ENCODE measurements around the gene SLC2A4RG. TPM values are rescaled to one million over a fixed set of nuclear protein-coding genes. Genes with fewer than 3 reads are reported as not detected.

SLC2A4RG gene
- total and polyA plus RNA-seq, 2 of the 13 experiments (the other 11 are each of a cell fraction or from before 2014, with no cell fraction given) = 91.4 to 95.9 TPM

DNA sequence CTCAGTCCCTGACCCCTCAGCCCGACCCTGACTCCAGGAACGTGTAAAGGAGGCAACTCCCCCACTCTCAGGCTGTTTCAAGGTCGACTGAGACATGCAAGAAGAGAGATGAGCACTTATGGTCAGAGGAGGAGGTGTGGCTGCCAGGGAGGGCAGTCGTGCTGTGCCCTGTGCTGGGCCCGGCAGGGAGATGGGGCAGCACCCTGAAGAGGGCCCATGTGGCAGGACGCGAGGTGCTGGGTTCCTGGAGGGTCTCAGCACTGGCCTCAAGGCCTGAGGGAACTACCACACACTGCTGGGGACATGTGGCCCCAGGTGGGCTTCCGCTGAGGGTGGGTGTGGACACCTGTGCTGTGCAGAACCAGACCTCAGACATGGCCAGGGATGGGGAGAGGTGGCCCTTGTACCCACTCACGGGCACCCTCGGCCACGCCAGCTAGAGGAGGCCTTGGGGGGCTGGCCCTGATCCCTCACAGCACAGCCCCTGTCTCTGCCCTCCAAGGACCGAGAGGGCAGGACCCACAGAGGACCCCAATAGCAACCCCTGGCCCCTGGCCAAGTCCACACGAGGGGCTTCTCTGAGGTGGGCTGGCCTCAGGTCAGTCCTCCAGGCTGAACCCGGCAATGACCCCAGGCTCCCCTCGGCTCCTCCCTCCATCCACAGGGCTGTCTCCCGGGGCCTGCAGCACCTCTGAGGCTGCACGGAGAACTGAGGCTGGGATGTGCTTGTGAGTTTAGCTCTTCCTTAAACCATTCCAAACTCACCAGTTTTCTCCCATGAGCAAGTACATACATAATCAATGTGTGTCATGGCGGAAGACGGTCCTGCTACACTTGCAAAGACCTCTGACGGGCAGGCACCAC, 8.7 kb downstream of the SLC2A4RG start (continued):
- TF ChIP-seq ZNF607 (CRISPR knock-in tag; IDR thresholded peaks at IDR 0.05; ENCODE audit: borderline replicate concordance) (no peak), SIX4 (CRISPR knock-in tag; IDR thresholded peaks at IDR 0.05) (no peak), SMYD3 (CRISPR knock-in tag; IDR thresholded peaks at IDR 0.05) (no peak), ZNF772 (CRISPR knock-in tag; IDR thresholded peaks at IDR 0.05) (peak; percentile 56; the same call in 1 of the 2 replicates), MED13 (CRISPR knock-in tag; IDR thresholded peaks at IDR 0.05) (no peak), KLF15 (CRISPR knock-in tag; IDR thresholded peaks at IDR 0.05; ENCODE audit: borderline replicate concordance) (no peak), FOXA3 (CRISPR knock-in tag; IDR thresholded peaks at IDR 0.05) (no peak), ZNF101 (CRISPR knock-in tag; IDR thresholded peaks at IDR 0.05; ENCODE audit: borderline replicate concordance, low read depth) (no peak), ZNF121 (CRISPR knock-in tag; IDR thresholded peaks at IDR 0.05) (no peak), FOXK2 (IDR thresholded peaks at IDR 0.05) (no peak), ZNF282 (IDR thresholded peaks at IDR 0.05; ENCODE audit: partially characterized antibody) (no peak), ELF3 (CRISPR knock-in tag; IDR thresholded peaks at IDR 0.05) (no peak), CBFB (CRISPR knock-in tag; IDR thresholded peaks at IDR 0.05) (no peak), SRSF4 (IDR thresholded peaks at IDR 0.05; ENCODE audit: low read depth, low read length, poor library complexity, severe bottlenecking) (no peak), MTA1 (CRISPR knock-in tag; IDR thresholded peaks at IDR 0.05; ENCODE audit: borderline replicate concordance) (no peak), CAMTA2 (CRISPR knock-in tag; IDR thresholded peaks at IDR 0.05; ENCODE audit: borderline replicate concordance) (no peak), ZNF296 (CRISPR knock-in tag; conservative IDR thresholded peaks at IDR 0.05) (no peak), ZNF562 (CRISPR knock-in tag; IDR thresholded peaks at IDR 0.05; ENCODE audit: borderline replicate concordance) (no peak), ZNF660 (CRISPR knock-in tag; IDR thresholded peaks at IDR 0.05; ENCODE audit: borderline replicate concordance, low read depth) (no peak), POLR2A (IDR thresholded peaks at IDR 0.05; ENCODE audit: insufficient read depth in 1 of 2, low read depth in 2 of 2, low read length in 2 of 2) (no peak; a peak in 1 of 4 replicates), ZNF317 (CRISPR knock-in tag; IDR thresholded peaks at IDR 0.05) (no peak), ZNF781 (CRISPR knock-in tag; IDR thresholded peaks at IDR 0.05; ENCODE audit: borderline replicate concordance, not compliant biosample characterization) (no peak), STAT5B (CRISPR knock-in tag; IDR thresholded peaks at IDR 0.05) (no peak), KDM1A (CRISPR knock-in tag; IDR thresholded peaks at IDR 0.05) (no peak)
- TF ChIP-seq, protein P1, sequence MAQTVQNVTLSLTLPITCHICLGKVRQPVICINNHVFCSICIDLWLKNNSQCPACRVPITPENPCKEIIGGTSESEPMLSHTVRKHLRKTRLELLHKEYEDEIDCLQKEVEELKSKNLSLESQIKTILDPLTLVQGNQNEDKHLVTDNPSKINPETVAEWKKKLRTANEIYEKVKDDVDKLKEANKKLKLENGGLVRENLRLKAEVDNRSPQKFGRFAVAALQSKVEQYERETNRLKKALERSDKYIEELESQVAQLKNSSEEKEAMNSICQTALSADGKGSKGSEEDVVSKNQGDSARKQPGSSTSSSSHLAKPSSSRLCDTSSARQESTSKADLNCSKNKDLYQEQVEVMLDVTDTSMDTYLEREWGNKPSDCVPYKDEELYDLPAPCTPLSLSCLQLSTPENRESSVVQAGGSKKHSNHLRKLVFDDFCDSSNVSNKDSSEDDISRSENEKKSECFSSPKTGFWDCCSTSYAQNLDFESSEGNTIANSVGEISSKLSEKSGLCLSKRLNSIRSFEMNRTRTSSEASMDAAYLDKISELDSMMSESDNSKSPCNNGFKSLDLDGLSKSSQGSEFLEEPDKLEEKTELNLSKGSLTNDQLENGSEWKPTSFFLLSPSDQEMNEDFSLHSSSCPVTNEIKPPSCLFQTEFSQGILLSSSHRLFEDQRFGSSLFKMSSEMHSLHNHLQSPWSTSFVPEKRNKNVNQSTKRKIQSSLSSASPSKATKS (CRISPR knock-in tag; IDR thresholded peaks at IDR 0.05) = no peak
- TF ChIP-seq, protein P2, sequence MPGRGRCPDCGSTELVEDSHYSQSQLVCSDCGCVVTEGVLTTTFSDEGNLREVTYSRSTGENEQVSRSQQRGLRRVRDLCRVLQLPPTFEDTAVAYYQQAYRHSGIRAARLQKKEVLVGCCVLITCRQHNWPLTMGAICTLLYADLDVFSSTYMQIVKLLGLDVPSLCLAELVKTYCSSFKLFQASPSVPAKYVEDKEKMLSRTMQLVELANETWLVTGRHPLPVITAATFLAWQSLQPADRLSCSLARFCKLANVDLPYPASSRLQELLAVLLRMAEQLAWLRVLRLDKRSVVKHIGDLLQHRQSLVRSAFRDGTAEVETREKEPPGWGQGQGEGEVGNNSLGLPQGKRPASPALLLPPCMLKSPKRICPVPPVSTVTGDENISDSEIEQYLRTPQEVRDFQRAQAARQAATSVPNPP (CRISPR knock-in tag; IDR thresholded peaks at IDR 0.05) = no peak
- TF ChIP-seq, protein P3, sequence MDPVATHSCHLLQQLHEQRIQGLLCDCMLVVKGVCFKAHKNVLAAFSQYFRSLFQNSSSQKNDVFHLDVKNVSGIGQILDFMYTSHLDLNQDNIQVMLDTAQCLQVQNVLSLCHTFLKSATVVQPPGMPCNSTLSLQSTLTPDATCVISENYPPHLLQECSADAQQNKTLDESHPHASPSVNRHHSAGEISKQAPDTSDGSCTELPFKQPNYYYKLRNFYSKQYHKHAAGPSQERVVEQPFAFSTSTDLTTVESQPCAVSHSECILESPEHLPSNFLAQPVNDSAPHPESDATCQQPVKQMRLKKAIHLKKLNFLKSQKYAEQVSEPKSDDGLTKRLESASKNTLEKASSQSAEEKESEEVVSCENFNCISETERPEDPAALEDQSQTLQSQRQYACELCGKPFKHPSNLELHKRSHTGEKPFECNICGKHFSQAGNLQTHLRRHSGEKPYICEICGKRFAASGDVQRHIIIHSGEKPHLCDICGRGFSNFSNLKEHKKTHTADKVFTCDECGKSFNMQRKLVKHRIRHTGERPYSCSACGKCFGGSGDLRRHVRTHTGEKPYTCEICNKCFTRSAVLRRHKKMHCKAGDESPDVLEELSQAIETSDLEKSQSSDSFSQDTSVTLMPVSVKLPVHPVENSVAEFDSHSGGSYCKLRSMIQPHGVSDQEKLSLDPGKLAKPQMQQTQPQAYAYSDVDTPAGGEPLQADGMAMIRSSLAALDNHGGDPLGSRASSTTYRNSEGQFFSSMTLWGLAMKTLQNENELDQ (CRISPR knock-in tag; IDR thresholded peaks at IDR 0.05; ENCODE audit: borderline replicate concordance) = no peak

Data from HepG2 (cell line).